ENCODE results near the gene SNX33.
A peak's percentile ranks its signal among the peaks of the same experiment; 100 is the strongest.
"Not testable (repeated sequence)": the region's sequence is repeated elsewhere in the genome, so short reads cannot be mapped to it uniquely, and the experiment has no call there.

SNX33 gene, protein sequence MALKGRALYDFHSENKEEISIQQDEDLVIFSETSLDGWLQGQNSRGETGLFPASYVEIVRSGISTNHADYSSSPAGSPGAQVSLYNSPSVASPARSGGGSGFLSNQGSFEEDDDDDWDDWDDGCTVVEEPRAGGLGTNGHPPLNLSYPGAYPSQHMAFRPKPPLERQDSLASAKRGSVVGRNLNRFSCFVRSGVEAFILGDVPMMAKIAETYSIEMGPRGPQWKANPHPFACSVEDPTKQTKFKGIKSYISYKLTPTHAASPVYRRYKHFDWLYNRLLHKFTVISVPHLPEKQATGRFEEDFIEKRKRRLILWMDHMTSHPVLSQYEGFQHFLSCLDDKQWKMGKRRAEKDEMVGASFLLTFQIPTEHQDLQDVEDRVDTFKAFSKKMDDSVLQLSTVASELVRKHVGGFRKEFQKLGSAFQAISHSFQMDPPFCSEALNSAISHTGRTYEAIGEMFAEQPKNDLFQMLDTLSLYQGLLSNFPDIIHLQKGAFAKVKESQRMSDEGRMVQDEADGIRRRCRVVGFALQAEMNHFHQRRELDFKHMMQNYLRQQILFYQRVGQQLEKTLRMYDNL

GRCh38 chr15:75647370-75648155, at the start of gene SNX33:
SNX33 (plus strand) TSS chr15:75647912; CDS start chr15:75649103, 1,191 bp downstream.
- DNase-seq, result peak; percentile 33 to 58

- no peak for DNase-seq
These were observed 49.4 kb upstream of the SNX33 start for GRCh38 chr15:75598361-75598760.

GRCh38 chr15:75599401-75599800, 48.3 kb upstream of the SNX33 start:
- DNase-seq, result no peak

DNA sequence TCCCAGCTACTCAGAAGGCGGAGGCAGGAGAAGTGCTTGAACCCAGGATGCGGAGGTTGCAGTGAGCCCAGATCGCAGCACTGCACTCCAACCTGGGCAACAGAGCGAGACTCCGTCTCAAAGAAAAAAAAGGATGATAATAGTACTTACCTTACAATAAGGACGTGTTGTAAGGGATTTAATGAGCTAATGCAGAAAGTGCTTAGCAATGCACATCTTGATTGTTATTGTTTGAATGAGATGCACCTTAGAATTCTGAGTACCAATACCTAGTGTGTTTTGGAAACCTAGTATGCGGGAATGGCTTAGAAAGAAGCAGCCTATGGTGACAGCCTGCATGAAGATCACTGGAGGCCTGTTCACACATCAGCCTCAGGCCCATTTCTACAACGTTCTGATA, 41.7 kb upstream of the SNX33 start:
- no peak for DNase-seq

DNA sequence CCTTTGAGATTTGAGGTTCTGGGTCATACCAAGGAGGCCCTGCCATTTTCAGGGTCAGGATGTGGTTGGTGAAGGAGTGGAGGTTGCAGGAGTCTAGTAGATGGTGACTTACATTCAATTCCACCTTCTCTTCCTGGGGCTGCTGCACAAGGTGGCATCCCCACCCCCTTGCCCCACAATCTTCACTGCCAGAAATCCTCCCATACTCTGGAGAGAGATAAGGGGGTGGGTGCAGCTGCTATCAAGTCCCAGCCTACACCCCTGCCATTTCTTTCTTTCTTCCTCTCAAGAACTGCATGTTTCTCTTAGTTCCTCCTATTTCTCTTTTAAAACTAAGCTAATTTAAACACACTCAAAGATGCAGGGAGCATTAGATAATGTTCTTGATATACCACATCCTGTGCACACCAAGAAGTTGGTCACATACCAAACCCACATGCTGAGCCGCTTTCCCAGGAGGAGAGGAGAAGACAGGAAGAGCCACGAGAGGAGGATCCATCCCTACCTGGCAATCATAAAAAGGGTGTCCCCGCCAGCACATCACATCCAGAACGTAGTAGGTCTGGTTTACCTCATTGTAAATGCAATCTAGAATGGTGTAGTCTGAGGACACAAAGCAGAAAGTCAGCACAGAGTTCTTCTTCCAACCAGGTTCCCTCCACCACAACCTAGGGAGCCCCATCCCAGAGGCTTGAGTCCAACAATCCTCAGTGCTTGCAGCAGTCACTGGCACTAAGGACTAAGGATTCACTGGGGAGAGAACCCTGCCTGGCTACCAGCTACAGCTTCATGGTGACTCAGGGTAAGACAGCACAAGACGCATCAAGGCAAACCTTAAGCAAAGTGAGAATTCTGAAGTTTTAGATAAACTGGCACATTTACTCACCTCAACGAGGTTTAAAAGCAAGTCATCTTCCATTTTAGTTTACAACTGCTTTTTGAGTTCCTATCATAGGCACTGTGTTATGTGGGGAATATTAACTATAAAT, 40.7 kb upstream of the SNX33 start:
- DNase-seq, result no peak

GRCh38 chr15:75616766-75617165, 30.9 kb upstream of the SNX33 start:
- no peak for DNase-seq

DNA sequence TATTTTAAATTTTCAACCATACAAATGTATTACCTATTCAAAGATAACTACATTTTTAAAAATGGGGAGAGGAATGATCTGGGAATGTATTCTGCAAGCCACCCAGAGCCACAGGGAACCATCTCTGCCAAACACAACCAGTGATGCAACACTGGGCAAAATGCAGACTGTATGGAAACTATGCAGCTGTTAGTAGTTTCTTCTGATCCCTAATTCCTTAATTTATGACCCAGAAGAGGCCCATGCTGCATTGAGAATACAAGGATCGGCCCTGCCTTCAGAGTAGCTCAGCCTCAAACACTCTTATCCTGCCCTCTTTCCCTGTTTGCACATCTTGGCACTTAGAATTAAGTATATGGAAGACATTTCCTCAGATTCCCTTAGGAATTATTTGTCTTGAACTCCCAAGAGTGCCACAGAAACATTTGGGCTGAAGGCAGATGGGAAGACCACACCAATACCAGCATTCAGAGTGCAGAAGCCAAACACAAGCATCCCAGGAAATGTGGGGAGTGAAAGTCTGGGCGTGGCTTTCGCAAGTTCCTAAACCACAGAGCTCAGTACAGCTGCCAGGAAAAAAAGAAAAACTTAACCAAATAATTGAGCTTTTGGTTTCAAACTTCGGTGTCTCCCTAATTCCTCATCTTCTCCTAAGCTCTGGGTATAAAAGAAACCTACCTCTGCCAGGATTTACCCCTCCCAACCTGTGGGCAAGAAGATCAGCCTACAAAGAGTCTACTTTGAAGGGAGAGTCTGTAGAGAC, 27.5 kb upstream of the SNX33 start:
- no peak for DNase-seq

DNA sequence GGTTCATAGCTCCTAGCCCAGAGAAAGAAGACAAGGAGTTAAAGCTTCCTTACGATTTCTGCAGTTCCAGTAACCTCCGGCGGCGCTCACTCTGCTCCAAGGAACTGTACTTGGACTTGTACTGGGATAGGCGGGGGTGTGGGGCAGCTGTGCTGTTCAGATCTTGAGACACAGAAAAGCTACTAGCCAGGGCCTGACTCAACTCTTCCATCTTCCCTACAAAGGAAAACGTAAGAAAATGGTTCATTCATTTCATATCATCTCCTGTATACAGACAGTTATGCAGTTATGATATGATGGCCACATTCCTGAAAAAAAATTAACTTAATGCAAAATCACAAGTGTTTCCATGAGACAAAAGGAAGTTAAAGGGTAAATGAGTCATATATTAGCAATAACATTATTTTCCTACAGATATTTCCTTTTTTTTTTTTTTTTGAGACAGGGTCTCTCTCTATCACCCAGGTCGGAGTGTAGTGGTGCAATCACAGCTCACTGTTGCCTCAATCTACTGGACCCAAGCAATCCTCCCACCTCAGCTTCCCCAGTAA, 26.8 kb upstream of the SNX33 start:
- DNase-seq, result no peak

DNA sequence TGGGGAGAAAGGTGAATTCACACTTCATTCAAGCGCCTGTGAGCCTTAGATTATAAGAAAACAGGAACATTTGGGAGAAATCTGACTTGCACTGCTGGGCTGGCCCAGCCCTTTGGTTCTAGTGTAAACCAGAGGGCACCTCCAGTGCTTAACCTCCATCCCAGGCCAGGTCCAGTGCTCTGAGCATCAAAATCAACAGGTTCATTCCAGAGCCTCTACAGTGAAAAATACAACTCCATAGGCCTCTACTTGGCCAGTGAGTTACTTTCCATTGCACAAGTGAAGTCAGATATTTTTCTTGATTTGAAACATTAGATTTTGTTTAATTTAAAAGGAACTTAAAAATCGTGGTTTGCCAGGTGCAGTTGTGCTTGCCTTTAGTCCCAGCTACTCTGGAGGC, 25.2 kb upstream of the SNX33 start:
- no peak for DNase-seq

DNA sequence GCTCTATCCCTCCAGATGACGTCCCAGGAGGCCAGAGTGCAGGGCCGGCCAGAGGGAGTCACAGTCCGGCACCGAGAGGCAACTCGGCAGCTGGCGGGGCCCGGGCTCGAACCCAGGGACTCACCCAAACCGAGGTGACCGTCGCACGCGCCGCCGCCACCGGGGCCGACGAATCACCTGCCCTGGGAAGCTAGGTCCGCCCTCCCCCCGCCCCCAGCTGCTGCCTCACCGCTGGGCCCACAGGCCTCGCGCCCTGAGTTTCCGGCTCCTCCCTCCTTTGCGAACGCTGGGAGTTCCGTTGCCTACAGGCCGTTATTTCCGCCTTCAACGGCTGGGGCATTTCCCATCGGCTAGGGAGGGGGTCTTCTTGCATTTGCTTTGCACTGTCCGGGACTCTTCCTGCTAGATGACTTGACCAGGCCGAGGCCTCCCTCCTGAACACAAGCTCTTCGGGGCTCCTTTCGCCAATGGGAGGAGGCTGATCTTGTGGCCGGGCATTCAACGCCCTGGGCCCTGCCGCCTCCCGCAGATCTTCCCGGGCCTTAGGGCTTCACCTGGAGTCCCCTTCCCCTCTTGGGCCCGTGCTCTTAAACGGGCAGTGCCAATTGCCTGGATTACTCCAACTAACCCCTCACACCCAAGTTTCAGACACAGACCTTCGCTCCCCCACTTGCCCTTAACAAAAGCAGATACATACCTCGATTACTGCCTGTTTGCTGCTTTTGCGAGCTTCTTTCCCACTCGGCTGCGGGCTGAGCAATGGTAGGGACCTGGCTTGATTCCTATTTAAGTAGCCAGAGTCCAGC, 22.0 kb upstream of the SNX33 start, which contains the start of gene SNUPN:
Gene SNUPN (minus strand): TSS at position 184 of the 806 bp plus-strand sequence. CDS start 4,674 bp downstream, outside the sequence.
- DNase-seq, result peak; percentile 96 to 98

GRCh38 chr15:75631935-75632334, 15.8 kb upstream of the SNX33 start:
- no peak for DNase-seq

GRCh38 chr15:75633922-75634321, 13.8 kb upstream of the SNX33 start:
- DNase-seq, result not testable (repeated sequence)

- no peak for DNase-seq
These were observed 11.7 kb upstream of the SNX33 start for GRCh38 chr15:75636026-75636425.

DNA sequence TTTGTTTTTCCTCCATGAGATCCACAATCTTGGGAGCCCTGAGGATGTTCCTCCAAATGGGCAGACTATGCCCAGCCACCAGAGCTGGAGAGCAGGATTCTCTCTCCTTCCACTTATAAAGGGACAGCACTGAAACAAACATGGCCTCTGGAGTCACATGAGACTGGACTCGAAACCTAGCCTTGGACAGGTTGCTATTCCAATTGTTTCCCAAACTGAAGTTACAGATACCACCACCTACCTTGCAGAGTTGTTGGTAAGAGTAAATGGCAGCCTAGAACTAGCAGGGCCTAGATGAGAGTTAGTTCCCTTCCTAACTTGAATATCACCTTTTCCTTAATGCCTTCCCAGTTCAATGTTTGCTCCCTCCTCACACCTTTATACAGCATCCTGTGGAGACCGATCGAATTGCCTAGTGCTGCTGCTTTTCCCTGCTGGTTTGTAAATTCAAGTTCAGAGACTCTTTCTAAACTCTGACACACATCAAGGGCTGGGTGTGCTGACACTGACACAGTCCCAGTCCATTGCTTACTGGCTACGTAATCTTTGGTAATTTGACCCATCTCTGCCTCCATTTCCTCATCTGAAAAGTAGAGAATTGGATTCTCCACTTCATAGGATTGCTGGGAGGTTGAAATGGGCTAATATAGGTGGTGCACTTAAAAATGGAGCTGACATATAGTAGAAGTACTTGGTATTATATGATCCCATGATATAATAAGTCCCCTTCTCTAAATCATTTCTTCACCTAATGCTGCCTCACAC, 10.3 kb upstream of the SNX33 start:
- DNase-seq, result no peak

DNA sequence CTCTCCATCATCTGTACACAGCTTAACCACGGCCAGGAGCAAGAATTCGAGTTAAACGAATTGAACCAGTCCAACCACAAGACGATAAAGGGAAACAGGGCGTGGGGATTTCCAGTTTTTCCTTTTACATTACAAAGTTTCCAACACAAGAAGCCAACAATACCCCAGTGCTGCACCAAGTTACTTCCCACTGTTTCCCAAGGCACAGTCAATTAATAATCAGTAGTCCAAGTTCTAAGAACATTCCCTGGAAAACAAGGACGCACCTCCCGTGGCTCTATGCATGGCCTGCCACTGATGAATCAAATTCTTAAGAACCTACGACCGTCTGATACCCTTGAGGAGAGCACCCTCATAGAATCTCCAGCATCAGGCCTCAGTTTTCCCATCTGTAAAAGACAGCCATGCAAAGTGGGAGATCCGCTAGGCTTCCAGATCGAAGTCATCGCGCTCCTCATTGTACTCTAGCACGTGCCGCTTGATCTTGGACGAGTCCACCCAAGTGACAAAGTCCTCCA, 8.5 kb upstream of the SNX33 start:
- DNase-seq, result no peak

DNA sequence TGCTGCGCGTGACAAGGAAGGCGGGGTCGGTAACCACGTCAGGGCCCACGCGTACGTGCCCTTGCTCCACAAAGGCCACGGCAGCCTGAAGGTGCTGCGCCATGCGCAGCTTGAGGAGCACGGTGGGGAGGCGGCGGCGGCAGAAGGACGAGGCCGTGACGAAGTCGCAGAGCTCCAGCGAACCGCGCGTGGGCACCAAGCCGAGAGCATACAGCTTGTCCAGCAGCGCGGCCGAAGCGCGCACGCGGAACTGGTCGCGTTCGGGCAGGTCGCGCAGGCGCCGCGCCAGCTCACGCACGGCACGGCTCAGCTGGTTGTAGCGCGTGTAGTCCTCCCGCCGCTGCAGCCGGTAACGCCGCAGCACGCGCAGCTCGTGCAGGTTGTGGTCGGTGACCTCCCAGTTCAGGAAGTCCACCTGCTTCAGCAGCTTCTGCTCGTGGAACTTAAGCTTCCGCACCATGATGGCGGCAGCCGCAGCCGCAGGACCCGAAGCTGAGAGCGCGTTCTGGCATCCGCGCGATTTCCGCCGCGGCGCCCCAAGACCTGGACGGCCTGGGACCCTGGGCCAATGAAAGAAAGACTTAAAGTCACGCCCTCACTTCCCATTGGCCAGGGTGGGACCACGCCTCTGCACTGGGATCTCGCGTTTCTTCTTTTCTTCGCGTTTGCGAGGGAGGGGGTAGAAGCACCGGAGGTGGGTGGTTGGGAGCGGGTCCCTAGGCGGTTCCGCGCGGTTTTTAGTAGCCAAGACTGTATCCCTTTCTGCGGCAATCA, 7.8 kb upstream of the SNX33 start, which contains the start of gene IMP3:
Gene IMP3 (minus strand): TSS at position 516 of the 774 bp plus-strand sequence. CDS start 56 bp downstream, at position 460.
- peak; percentile 97 to 98 for DNase-seq

- DNase-seq, result peak; percentile 76 to 79
These were observed 7.1 kb upstream of the SNX33 start for GRCh38 chr15:75640483-75641178.

GRCh38 chr15:75641179-75641503, 6.6 kb upstream of the SNX33 start:
- no peak for DNase-seq

Measured in SHP77 (cell line).